GM19455 (cell line): Measurements from ENCODE around the gene CD8A.

Source experiments
- ATAC-seq: cut with Tn5 transposase; IDR thresholded peaks from one replicate; pipeline ENCODE4 v1.9.1; 2021; ENCODE audit not compliant: unreplicated experiment

The CD8A gene

DNA sequence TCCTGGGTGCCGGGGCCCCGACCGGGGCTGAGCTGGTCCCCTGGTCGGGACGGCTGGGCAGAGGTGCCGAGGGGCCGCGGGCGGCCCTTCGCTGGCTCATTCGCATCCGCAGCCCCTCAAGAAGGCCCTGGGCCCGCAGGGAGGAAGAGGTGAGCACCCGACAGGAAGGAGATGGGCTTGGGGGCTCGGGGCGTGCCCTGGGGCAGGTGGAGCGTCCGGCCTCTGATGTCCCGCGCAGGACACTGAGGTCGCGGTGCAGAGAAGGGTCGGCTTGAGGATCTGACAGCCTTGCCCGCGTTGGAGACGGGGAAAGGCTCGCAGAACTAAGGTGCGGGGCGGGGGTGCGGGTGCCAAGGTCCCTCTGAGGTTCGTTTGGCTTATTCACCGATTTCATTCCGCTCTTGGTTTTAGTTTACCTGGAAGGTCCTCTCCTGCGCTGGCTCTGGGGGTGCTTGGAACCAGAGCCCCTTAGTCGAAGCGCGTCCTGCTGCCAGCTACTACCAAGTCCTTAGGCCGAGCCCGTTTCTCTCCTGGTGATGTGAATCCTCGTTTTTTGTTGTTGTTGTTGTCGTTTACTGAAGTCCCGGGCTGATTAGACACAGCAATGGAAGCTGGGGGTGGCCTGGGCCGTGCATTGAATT, 18.9 kb upstream of the CD8A start:
- no peak for ATAC-seq

DNA sequence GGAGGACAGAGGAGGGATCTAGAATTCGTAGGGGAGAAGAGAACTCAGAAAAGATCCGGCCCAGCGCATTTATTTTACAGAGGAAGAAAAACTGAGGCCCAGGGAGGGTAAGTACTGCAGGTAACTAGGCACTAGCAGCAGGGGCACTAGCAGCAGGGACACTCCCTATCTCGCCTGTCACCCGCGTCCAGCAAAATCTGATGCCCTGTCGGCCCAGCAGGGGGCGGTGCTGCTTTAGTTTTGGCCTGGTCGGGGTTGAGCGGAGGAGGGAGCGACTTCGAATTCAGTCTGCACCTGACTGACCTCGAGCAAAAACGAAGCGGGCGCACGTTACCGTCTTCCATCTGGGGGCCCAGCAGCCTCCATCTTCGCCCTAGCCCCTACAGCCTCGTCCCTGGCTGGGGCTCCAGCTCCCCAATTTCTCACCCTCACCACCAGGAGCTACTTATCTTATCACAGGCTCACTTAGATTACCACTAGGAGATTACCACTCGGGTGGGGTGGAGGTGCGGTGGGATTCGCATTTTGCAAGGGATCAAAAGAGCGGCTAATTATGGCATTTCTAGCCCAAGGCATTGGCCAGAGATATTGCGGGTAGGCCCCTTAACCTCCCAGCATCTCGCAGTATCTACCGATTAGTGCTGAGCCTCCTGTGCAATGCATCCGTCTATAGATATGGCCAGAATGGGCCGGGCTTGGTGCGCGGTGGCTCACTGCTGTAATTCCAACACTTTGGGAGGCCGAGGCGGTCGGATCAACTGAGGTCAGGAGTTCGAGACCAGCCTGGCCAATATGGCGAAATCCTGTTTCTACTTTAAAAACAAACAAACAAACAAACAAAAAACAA, 17.8 kb upstream of the CD8A start:
- peak; percentile 86 for ATAC-seq

DNA sequence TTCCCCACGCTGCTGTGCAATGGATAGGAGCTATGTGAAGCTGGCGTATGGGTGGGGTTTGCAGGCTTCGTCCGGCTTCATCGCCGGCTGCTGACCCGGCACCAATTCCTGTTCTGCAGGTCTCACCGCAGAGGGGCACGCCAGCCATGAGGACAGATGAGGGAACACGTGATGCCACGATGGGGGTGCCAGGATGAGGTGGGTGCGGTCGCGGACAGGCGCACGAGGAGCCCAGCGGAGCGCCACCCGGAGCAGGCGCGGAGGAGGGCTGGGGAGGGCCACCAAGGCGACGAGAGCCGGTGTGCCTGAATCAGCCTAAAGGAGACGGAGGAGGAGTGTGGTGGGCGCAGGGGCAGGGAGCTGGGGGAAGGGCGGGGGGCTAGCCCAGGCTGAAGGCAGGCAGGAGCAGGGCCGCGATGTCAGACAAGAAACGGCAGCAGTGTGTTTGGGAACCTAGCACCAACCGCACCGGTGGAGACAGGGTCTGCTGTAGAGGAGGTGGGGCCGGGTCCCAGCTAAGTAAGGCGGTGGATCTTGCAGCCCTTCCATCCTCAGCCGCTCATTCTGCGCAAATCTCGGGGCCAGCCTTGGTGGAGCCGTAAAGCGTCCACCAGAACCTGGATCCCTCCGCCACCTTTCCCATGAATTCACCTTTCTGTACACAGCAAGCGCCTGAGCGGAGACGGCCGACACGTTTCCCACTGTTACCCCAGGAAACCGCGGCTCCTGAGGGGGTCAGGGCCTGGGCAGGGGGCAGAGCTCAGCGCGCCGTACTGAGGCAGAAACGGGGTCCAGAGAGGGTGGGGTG, 17.0 kb upstream of the CD8A start:
- no peak for ATAC-seq

DNA sequence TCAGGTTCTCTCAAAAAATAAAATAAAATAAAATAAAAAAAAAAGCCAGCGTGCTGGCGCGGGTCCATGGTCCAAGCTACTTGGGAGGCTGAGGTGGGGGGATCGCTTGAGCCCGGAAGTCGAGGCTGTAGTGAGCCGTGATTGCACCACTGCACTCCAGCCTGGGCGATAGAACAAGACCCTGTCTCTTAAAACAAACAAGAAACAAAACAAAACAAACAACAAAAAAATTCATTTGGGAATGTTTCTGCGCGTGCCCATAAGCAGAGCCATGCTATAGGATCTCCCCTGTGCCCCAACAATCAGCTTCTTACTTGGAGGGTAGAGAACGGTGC, 16.4 kb upstream of the CD8A start:
- no peak for ATAC-seq

DNA sequence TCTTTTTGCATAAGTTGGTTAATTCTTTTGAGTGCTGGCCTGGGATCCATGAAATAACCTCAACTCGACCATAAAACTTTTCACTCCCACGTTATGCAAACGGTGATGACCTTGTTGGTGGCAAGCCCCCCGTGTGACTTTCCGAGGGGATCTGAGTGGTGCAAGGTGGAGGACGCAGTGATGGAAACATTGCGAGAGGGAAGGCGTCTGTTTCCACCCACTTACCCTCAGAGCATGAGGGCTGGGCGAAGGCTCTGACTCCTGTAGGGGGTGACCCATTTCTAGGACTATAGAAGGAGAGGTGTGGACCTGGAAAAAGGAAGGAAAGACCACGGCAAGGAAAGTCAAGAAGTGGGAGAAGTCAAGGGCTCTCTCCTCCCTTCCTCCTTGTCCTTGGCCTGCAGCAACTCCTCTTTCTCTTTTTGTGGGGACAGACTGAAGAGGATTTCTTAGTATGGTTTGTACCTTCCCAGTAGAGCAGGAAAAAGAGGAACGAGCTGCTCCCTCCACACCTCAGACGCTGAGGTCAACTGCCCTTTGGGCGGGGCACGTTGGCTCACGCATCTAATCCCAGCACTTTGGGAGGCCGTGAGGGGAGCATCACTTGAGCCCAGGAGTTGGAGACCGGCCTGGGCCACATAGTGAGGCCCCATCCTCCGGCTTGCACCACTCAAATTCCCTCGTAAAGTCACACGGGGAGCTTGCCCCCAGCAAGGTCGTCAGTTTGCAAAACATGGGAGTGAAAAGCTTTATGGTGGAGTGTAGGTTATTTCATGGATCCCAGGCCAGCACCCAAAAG, 15.5 kb upstream of the CD8A start:
- no peak for ATAC-seq

DNA sequence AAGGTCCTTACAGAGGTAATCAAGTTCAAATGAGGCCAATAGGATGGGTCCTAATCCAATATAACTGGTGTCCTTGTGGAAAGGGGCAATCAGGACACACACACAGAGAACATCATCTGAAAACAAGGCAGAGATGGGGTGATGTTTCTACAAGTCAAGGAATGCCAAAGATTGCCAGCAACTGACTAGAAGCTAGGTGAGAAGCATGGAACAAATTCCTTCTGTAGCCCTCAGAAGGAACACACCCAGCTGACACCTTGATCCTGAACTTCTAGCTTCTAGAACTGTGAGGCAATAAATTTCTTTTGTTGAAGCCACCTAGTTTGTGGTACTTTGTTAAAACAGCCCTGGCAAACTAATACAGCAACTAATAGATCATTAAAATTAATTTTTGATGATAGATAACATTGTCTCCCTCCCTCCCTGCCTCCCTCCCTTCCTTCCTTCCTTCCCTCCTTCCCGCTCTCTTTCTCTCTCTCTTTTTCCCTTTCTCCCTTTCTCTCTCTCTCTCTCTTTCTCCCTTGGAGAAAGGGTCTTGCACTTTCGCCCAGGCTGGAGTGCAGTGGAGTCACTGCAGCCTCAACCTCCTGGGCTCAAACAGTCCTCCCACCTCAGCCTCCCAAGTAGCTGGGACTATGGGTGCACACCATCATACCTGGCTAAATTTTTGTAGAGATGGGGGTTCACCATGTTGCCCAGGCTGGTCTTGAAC, 10.3 kb upstream of the CD8A start:
- no peak for ATAC-seq

DNA sequence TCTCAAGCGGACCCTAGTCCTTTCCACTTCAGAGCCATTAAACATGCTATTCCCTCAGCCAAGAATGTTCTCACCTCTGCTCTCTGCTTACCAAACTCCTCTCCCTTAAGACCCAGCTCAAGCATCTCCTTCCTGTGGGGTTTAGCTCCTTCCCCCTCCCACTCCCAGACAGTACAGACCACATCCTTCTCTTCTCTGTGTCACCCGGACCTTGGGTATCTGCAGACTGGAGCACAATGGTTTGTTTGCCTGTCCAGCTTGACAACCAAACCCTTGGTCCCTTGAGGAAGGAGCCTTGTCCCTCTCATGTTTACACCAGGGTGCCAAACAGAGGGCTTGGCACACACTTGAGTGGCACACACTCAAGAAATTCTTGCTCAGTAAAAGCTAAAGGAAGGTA, 4.1 kb upstream of the CD8A start:
- no peak for ATAC-seq

DNA sequence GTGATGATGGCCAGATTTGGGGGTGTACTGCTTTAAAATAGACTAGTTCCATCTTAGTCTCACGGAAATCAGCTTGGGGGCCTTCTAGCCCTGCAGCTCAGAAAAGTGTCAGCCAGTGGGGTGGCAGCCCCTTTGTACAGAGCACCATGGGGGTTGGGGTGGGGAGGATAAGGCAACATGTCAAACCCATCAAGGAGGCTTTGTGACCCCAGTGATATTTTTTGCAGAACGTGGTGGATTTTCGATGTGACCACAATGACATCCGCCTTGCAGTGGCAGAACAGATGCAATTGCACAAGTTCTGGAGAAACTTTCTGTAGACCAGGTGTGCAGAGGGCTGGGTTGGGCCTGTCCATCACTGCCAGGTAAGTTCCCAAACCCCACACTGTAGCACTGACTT, 3.0 kb upstream of the CD8A start:
- ATAC-seq: no peak

DNA sequence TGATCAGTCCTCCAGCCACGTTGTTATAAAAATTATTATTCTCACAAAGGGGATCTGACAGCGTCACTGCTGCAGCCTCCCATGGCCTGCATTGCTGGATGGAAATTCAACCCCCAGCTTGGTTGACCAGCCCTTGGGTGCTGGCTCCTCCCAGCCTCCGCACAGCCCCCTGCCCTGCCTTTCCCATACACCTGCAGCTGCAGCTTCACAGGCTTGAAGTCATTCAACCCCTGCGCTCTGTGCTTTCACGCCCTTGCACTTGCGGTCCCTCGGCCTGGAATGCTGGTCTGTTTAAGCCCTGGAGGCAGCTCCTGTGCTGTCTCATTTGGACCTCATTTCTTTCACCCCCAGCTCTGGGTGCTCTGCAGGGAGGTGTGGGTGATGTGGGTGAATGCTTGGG, 860 bp upstream of the CD8A start:
- ATAC-seq: no peak

DNA sequence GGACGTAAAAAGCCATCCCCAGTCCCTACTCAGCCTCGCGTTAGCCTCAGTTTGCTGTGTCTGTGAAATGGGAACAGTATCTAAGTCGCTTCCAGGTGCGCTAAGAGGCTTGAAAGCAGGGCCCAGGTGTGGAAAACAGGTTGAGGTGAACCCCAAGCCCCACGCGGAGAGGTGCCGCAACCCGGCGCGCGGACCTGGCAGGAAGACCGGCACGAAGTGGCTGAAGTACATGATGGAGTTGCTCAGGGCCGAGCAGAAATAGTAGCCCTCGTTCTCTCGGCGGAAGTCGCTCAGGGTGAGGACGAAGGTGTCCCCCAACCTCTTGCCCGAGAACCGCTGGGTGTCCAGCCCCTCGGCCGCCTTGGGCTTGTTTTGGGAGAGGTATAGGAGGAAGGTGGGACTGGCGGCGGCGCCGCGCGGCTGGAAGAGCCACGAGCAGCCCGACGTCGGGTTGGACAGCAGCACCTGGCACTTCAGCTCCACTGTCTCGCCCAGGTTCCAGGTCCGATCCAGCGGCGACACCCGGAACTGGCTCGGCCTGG, 508 bp downstream of the CD8A start:
- ATAC-seq: no peak

DNA sequence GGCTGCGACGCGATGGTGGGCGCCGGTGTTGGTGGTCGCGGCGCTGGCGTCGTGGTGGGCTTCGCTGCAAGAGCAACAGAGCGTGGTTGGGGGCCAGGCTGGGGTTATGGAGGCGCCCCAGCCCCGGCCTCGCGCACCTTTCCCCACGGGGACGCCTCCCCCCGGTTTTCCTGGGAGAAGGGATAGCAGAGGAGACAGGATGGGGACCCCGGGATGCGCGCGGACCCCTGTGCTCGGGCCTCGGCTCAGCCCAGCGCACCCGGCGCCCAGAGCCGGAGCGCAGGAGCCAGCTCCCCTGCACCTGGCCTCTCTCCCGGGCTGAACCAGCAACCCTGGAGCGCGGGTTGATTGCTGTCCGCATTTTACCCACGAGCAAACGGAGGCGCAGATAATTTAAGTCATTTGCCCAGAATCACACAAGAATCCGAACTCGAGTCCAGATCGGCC, 1.0 kb downstream of the CD8A start:
- no peak for ATAC-seq

DNA sequence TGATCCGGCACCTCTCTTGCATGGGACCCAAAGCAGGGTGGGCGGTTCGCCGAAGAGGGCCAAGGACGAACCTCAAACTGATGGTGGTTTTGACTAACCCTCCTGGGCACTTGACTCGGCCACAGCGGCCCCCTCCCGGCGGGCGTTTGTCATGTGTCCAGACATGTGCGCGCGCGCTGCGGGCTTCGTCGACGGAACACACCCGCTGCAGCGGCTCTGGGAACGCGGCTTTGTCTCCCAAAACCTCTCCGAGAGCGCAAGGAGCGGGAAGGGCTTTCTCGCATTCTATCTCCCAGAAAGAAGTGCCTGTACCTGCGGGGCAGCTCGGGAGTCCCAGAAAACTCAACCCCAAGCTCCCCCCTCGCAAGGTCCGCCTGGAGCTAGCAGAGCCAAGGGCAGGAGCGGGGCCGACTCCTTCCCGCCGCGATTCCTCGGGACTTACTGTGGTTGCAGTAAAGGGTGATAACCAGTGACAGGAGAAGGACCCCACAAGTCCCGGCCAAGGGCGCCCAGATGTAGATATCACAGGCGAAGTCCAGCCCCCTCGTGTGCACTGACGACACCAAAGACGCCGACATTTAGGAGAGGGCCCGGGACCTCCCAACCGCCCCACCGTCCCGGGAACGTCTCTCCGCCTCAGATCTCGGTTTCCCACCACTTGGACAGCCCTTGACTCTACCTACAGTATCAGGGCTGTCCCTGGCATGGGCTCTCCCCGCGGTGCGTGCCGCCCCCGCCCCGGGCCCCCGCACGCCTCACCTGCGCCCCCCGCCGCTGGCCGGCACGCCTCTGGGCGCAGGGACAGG, 1.6 kb downstream of the CD8A start:
- no peak for ATAC-seq

DNA sequence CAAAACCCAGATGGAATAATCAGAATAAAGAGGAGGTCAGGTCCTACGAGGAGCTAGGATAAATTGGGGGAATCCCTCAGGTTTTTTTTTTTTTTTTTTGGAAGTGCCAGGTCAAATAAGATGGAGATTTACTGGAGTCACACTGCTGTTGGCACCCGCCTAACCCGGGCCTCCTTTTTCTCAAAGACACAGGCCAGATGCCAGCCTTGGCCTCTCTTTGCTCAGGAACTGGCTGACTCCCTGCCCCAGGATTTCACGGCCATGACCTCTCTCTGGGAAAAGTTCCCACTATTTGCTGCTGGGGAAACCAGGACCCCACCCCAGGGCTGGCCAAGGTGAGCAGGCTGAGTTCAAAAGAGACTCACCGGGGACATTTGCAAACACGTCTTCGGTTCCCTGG, 2.5 kb downstream of the CD8A start:
- ATAC-seq: no peak

DNA sequence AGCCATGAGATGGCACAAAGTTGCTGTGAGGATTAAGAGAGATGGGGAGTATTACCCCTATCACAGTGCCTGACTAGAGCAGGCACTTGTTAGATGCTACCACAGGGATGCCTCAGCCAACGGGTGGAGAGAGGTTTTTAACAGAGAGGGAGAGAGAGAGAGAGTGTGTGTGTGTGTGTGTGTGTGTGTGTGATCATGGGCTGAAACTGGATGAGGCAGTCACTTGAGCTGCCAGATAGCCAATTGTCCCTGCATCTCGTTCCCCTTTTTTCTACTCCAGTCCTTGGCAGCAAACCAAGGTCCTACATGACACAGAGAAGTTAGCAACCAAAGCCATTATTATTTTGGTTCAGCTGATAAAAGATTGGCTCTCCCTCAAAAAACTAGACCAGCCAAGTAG, 3.0 kb downstream of the CD8A start:
- ATAC-seq: no peak

DNA sequence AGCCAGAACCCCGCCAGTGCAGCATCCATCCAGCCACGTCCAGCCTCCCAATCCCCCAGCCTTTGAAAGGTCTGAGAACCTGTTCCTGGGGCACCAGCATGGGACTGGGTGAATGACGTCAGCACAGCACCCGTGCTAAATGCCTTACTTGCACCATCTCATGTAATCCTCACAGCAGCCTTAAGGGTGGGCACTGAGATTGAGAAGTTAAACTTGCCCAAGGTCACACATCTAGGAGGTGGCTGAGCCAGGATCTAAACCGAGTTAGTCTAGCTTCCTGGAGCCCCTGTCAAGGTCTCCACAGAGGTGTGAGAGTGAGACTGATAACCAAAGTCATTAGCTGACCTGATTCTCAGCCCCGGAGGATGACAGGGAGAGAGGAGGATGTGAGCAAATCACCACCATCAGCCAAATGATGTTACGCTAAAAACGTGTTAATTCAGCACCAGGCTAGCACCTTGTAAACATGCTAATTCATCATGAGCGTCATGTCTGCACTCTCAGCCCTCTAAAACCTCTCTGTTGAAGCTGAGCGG, 4.6 kb downstream of the CD8A start:
- no peak for ATAC-seq

DNA sequence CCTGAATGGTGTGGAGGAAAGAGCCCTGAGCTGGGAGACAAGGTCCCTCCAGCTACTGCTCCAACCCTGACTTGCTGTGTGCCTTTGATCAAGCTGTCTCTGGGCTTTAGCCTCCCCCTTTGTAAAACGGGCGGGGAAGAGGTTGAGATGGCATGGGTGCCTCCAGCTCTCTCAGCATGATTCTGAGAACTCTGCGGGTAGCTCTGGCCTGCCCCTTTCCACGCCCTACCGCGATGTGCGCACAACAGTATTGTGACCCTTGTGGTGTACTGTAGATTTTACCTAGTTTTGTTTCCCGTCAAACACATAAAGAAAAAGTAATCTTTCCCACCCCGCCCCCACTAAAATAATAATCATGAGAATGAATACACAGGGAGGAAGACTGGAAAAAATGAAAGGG, 5.3 kb downstream of the CD8A start:
- no peak for ATAC-seq

DNA sequence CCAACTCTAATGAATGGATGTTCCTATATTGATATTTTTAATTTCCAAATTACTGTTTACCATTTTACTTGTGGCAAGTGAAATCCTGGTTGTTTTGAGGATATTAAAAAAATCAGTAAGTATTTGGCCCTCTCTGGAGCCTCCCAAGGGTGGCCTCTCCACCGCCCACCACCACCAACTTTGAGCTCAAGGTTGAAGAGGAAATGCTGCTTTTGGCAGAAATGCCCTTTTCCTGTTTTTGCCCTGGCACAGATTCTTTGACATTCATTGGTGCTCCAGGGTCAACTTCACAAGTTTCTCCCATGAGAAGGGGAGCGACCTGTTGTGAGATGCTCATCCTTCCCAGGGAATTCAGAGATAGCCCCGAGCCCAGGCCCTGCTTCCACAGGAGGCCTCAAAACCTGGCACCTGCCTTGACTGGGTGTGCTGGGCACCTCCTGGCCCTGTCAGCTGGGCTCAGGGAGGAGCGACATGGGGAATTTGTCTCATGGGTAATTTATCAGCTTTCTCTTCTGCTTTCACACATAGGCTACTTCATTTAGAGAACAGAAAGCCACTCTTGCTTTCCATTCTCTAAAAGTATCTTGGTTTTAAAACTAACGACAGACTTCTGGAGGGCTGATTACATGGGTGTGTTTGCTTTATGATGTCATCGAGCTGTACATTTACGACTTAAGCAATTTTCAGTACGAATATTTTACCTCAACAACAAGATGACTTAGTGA, 6.9 kb downstream of the CD8A start:
- ATAC-seq: peak; percentile 94

DNA sequence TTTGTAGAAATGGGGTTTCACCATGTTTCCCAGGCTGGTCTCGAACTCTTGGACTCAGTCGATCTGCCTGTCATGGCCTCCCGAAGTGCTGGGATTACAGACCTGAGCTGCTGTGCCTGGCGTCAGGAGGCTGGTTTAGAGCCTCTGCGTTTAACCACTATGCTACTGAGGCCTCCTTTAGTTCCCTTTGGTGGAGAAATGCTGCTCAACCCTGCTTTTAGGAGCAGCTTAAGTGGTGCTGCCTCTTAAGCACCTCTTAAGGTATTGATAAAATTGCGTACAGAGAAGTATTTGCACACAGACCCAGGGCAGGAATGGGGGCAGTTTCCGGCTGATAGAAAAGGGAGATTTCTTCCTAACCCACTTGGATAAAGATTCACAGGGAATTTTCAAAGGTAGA, 8.0 kb downstream of the CD8A start:
- no peak for ATAC-seq

DNA sequence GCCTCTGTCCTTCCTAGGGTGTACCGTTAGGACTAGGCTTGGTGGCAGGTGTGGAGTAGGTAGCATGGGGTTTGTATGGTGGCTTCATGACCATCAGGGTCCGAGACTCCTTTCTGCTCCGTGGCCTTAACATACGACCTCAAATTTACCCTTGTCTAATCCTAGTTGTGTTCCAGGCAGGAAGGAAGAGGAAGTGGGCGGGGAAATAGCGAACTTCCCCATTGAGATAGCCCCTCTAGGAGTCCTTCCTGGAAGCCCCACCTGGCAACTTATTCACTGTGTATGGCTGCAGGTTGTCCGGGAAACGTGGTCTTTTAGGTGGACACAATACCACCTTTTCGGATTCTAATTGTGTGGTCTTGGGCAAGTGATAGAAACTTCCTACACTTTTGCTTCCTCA, 9.3 kb downstream of the CD8A start:
- ATAC-seq: no peak
